Measurements from ENCODE around the gene ELL2. TPM values are rescaled to one million over a fixed set of nuclear protein-coding genes. Genes with fewer than 3 reads are reported as not detected.
A peak's percentile ranks its signal among the peaks of the same experiment; 100 is the strongest.

ELL2 gene
- polyA plus RNA-seq (2011; rRNA removed), result 58.9 and 116 TPM in 2 replicates
- polyA minus RNA-seq (2011; rRNA and poly(A)+ RNA removed), result 106 and 110 TPM in 2 replicates

- ChIA-PET CTCF (interaction anchor here (1.0 to 2.0 kb wide), 4 partner anchors 88 to 383 kb away, joined by 3 to 6 read pairs (median 3); no protein-coding TSS in a partner anchor), POLR2A (interaction anchor here (0.6 to 0.7 kb wide), 2 partner anchors 81 to 278 kb away, joined by 3 to 6 read pairs; no protein-coding TSS in a partner anchor)
These were observed at the start of gene ELL2 for GRCh38 chr5:95961617-95962474. ELL2 (minus strand) TSS chr5:95961851; CDS start chr5:95961721, 130 bp downstream.

GRCh38 chr5:96008987-96009647, 47.5 kb upstream of the ELL2 start:
- TF ChIP-seq CTCF (IDR thresholded peaks at IDR 0.05; ENCODE audit: insufficient read depth, low read depth, low read length), result no peak
- H3K4me3 ChIP-seq (ENCODE audit: low read depth, low read length), result no peak overlapping the region
- H3K27me3 ChIP-seq (ENCODE audit: control insufficient read depth, insufficient read depth, low read length), result no peaks in the 10 kb centered on the region
- no peaks in the 10 kb centered on the region for H3K36me3 ChIP-seq (ENCODE audit: control insufficient read depth, insufficient read depth, low read length)
- ChIA-PET POLR2A (no interaction called here), CTCF (no interaction called here)
- no peak for DNase-seq (ENCODE audit: low read depth)

More at GRCh38 chr5:95961617-95962474, at the start of gene ELL2:
- H3K27me3 ChIP-seq (ENCODE audit: control insufficient read depth, insufficient read depth, low read length), result no peaks in the 10 kb centered on the region
- TF ChIP-seq CTCF (IDR thresholded peaks at IDR 0.05; ENCODE audit: insufficient read depth, low read depth, low read length), result no peak
- peaks cover 1% of the 10 kb centered on the region; the same call in 1 of the 2 replicates for H3K36me3 ChIP-seq (ENCODE audit: control insufficient read depth, insufficient read depth, low read length)
- H3K4me3 ChIP-seq (ENCODE audit: low read depth, low read length), result peak within 1 kb of the TSS; percentile 73
- peak; percentile 84 for DNase-seq (ENCODE audit: low read depth)

- Histone ChIP-seq H3K36me3 (ENCODE audit: control insufficient read depth, insufficient read depth, low read length) (no peaks in the 10 kb centered on the region), H3K4me3 (ENCODE audit: low read depth, low read length) (no peak overlapping the region), H3K27me3 (ENCODE audit: control insufficient read depth, insufficient read depth, low read length) (no peaks in the 10 kb centered on the region)
- TF ChIP-seq CTCF (IDR thresholded peaks at IDR 0.05; ENCODE audit: insufficient read depth, low read depth, low read length), result no peak
- ChIA-PET POLR2A (no interaction called here), CTCF (no interaction called here)
- DNase-seq (ENCODE audit: low read depth), result no peak
These were observed 46.8 kb upstream of the ELL2 start for GRCh38 chr5:96008487-96008886.

- ChIA-PET POLR2A (no interaction called here), CTCF (interaction anchor here (1.0 to 1.3 kb wide), 2 partner anchors 9 to 20 kb away, joined by 3 to 4 read pairs; no protein-coding TSS in a partner anchor)
- no peak for TF ChIP-seq CTCF (IDR thresholded peaks at IDR 0.05; ENCODE audit: insufficient read depth, low read depth, low read length)
- no peak for DNase-seq (ENCODE audit: low read depth)
- Histone ChIP-seq H3K4me3 (ENCODE audit: low read depth, low read length) (no peak overlapping the region), H3K36me3 (ENCODE audit: control insufficient read depth, insufficient read depth, low read length) (no peaks in the 10 kb centered on the region), H3K27me3 (ENCODE audit: control insufficient read depth, insufficient read depth, low read length) (no peaks in the 10 kb centered on the region)
These were observed 45.4 kb upstream of the ELL2 start for GRCh38 chr5:96007051-96007450.

GRCh38 chr5:96006291-96006690, 44.6 kb upstream of the ELL2 start:
- ChIA-PET CTCF (no interaction called here), POLR2A (no interaction called here)
- H3K36me3 ChIP-seq (ENCODE audit: control insufficient read depth, insufficient read depth, low read length), result no peaks in the 10 kb centered on the region
- no peaks in the 10 kb centered on the region for H3K27me3 ChIP-seq (ENCODE audit: control insufficient read depth, insufficient read depth, low read length)
- TF ChIP-seq CTCF (IDR thresholded peaks at IDR 0.05; ENCODE audit: insufficient read depth, low read depth, low read length), result no peak
- DNase-seq (ENCODE audit: low read depth), result no peak
- no peak overlapping the region for H3K4me3 ChIP-seq (ENCODE audit: low read depth, low read length)

All from BJ (cell line).